MM.1S (cell line): ENCODE measurements around the gene BANP.
"Not testable (repeated sequence)": the region's sequence is repeated elsewhere in the genome, so short reads cannot be mapped to it uniquely, and the experiment has no call there.

Experiments used
- EZH2phosphoT487 ChIP-seq: fragments of 300-600 bp; sonication (generic); IDR thresholded peaks from 2 replicates; pipeline ENCODE4 v1.6.1; 2018; ENCODE audit warnings: antibody characterized with exemption, low read length
- TF ChIP-seq, protein P1 (sequence below): fragments of 300-600 bp; sonication (generic); IDR thresholded peaks from 2 replicates; pipeline ENCODE4 v1.5.1; 2016; ENCODE audit warnings: antibody characterized with exemption, low read length, mixed read lengths

GRCh38 chr16:88037876-88038525 lies 86.8 kb downstream of the BANP start:
- not testable (repeated sequence) for TF ChIP-seq EZH2phosphoT487
- TF ChIP-seq, protein P1, sequence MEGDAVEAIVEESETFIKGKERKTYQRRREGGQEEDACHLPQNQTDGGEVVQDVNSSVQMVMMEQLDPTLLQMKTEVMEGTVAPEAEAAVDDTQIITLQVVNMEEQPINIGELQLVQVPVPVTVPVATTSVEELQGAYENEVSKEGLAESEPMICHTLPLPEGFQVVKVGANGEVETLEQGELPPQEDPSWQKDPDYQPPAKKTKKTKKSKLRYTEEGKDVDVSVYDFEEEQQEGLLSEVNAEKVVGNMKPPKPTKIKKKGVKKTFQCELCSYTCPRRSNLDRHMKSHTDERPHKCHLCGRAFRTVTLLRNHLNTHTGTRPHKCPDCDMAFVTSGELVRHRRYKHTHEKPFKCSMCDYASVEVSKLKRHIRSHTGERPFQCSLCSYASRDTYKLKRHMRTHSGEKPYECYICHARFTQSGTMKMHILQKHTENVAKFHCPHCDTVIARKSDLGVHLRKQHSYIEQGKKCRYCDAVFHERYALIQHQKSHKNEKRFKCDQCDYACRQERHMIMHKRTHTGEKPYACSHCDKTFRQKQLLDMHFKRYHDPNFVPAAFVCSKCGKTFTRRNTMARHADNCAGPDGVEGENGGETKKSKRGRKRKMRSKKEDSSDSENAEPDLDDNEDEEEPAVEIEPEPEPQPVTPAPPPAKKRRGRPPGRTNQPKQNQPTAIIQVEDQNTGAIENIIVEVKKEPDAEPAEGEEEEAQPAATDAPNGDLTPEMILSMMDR = not testable (repeated sequence)
